Upper lobe of left lung (tissue), 4 donors: ENCODE data around the gene CHAC2.

Experiments
- EP300 ChIP-seq, 4 donors: sonication (generic); formaldehyde crosslinking; IDR thresholded peaks; one replicate each; pipeline ENCODE4 v1.5.1; 2017; ENCODE audit warnings: antibody characterized with exemption in 4 of 4, control low read depth in 2 of 4
- POLR2A ChIP-seq, 4 donors: fragments of 450-650 bp; IDR thresholded peaks; one replicate each; pipeline ENCODE4 v1.5.1; 2016 to 2017; ENCODE audit warnings: antibody characterized with exemption in 4 of 4, mild to moderate bottlenecking in 2 of 4
- TF ChIP-seq, protein P1 (sequence below), 6 experiments: fragments of 450-650 bp in 4 of 6; fragments of 200-600 bp in 2 of 6; sonication (generic) in 2 of 6; IDR thresholded peaks; one replicate each; pipeline ENCODE4 v1.5.1; 2016 to 2019; ENCODE audit warnings: antibody characterized with exemption in 6 of 6

DNA sequence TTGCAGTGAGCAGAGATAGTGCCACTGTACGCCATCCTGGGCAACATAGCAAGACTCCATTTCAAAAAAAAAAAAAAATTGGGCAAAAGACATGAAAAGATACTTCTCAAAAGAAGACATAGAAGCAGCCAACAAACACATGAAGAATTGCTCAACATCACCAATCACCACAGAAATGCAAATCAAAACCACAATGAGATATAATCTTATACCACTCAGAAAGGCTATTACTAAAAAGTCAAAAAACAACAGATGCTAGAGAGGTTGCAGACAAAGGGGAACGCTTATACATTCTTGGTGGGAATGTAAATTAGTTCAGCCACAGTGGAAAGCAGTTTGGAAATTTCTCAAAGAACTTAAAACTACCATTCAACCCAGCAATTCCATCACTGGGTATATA is 43.1 kb upstream of the CHAC2 start:
- TF ChIP-seq, protein P1, sequence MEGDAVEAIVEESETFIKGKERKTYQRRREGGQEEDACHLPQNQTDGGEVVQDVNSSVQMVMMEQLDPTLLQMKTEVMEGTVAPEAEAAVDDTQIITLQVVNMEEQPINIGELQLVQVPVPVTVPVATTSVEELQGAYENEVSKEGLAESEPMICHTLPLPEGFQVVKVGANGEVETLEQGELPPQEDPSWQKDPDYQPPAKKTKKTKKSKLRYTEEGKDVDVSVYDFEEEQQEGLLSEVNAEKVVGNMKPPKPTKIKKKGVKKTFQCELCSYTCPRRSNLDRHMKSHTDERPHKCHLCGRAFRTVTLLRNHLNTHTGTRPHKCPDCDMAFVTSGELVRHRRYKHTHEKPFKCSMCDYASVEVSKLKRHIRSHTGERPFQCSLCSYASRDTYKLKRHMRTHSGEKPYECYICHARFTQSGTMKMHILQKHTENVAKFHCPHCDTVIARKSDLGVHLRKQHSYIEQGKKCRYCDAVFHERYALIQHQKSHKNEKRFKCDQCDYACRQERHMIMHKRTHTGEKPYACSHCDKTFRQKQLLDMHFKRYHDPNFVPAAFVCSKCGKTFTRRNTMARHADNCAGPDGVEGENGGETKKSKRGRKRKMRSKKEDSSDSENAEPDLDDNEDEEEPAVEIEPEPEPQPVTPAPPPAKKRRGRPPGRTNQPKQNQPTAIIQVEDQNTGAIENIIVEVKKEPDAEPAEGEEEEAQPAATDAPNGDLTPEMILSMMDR (IDR thresholded peaks at IDR 0.05): no peak
- TF ChIP-seq POLR2A (IDR thresholded peaks at IDR 0.05) (no peak), EP300 (IDR thresholded peaks at IDR 0.05) (no peak)
